Endothelial cell of umbilical vein (primary cell): ENCODE results near the gene FER. TPM values are rescaled to one million over a fixed set of nuclear protein-coding genes. Genes with fewer than 3 reads are reported as not detected.

Source experiments
- BruUV-seq: library from RNA; stranded (reverse); fragments of 400-500 nt; replicated peaks from 2 replicates; lab custom pipeline; 2021; lab: Mats Ljungman, UMichigan
- CTCF ChIA-PET: fragments of 300-600, 350-600 bp; sonication (Branson Sonifier 250); formaldehyde crosslinking; loops from one replicate; lab custom pipeline; 2021; ENCODE audit warnings: antibody characterized with exemption, inconsistent platforms; lab: Charles Lee
- POLR2A ChIA-PET: fragments of 300-600, 350-600 bp; sonication (Branson Sonifier 250); formaldehyde crosslinking; loops from one replicate; lab custom pipeline; 2021; ENCODE audit warnings: antibody characterized with exemption, inconsistent platforms; lab: Charles Lee
- DNase-seq: peaks from one replicate; pipeline ENCODE4 v3.0.0-alpha.2; 2011; ENCODE audit warnings: low read depth, low spot score
- FAIRE-seq: peaks from 2 replicates; lab custom pipeline; 2011; peaks lifted over from hg19 to GRCh38; lab: Jason Lieb, UNC
- H2AFZ ChIP-seq: 2 replicates; pipeline ENCODE4 v1.6.0; 2012; ENCODE audit warnings: low read depth, low read length, control low read depth, inconsistent platforms
- H3K27ac ChIP-seq: 2 replicates; pipeline ENCODE4 v1.5.1; 2011; ENCODE audit warnings: low read depth, mild to moderate bottlenecking, control low read depth, low read length, moderate library complexity; ENCODE audit not compliant: insufficient read depth
- H3K27me3 ChIP-seq, 2 experiments: 2 replicates each; pipeline versions ENCODE4 v1.6.0 to v1.6.1; 2011; ENCODE audit warnings: low read length in 2 of 2, mixed read lengths in 1 of 2; ENCODE audit not compliant: control insufficient read depth in 2 of 2, insufficient read depth in 2 of 2
- H3K36me3 ChIP-seq, 2 experiments: 2 replicates in 1 of 2; 3 replicates in 1 of 2; pipeline ENCODE4 v1.5.1; 2011; ENCODE audit warnings: low read length in 2 of 2, mild to moderate bottlenecking in 1 of 2, moderate library complexity in 1 of 2; ENCODE audit not compliant: control insufficient read depth in 2 of 2, insufficient read depth in 2 of 2; ENCODE audit errors: extremely low read depth in 1 of 2
- H3K4me1 ChIP-seq: 3 replicates; pipeline ENCODE4 v1.5.1; 2011; ENCODE audit warnings: mild to moderate bottlenecking, low read length; ENCODE audit not compliant: control insufficient read depth, insufficient read depth; ENCODE audit errors: extremely low read depth
- H3K4me2 ChIP-seq: 2 replicates; pipeline ENCODE4 v1.6.1; 2011; ENCODE audit warnings: low read length, control low read depth, mixed read lengths; ENCODE audit not compliant: insufficient read depth
- H3K4me3 ChIP-seq, 3 experiments: fragments of 200-600 bp in 1 of 3; sonication (generic), shearing (Covaris generic) in 1 of 3; replicated peaks in 1 of 3; 2 replicates each; pipeline ENCODE4 v1.5.1; 2011 to 2016; ENCODE audit warnings: control low read depth in 3 of 3, low read length in 3 of 3, mild to moderate bottlenecking in 2 of 3, inconsistent platforms in 1 of 3, low read depth in 1 of 3, moderate library complexity in 1 of 3; ENCODE audit not compliant: insufficient read depth in 1 of 3
- H3K79me2 ChIP-seq: 2 replicates; pipeline ENCODE4 v1.6.0; 2012; ENCODE audit warnings: low read length, inconsistent platforms; ENCODE audit not compliant: control insufficient read depth, insufficient read depth
- H3K9ac ChIP-seq: replicated peaks from 2 replicates; pipeline ENCODE3; 2011; ENCODE audit warnings: low read length, control low read depth; ENCODE audit not compliant: insufficient read depth; ENCODE audit errors: extremely low read depth
- H3K9me1 ChIP-seq: replicated peaks from 3 replicates; pipeline ENCODE4 v1.6.0; 2011; ENCODE audit warnings: mild to moderate bottlenecking, low read length; ENCODE audit not compliant: control insufficient read depth, insufficient read depth; ENCODE audit errors: extremely low read depth
- H3K9me3 ChIP-seq: replicated peaks from 2 replicates; pipeline ENCODE4 v1.5.1; 2012; ENCODE audit warnings: low read length, inconsistent platforms; ENCODE audit not compliant: control insufficient read depth, insufficient read depth
- H4K20me1 ChIP-seq: replicated peaks from 2 replicates; pipeline ENCODE3; 2011; ENCODE audit warnings: mild to moderate bottlenecking, low read length; ENCODE audit not compliant: control insufficient read depth, insufficient read depth; ENCODE audit errors: extremely low read depth
- EZH2 ChIP-seq: IDR thresholded peaks from 2 replicates; pipeline ENCODE4 v1.6.1; 2012; ENCODE audit warnings: borderline replicate concordance, low read depth, mild to moderate bottlenecking, moderate library complexity, low read length, inconsistent platforms; ENCODE audit not compliant: severe bottlenecking
- FOS ChIP-seq: IDR thresholded peaks from 2 replicates; pipeline ENCODE4 v1.6.1; 2011; ENCODE audit warnings: mild to moderate bottlenecking, low read length, moderate library complexity, borderline replicate concordance; ENCODE audit not compliant: insufficient read depth
- GATA2 ChIP-seq: IDR thresholded peaks from 2 replicates; pipeline ENCODE4 v1.7.0; 2011; ENCODE audit warnings: low read depth, mild to moderate bottlenecking, moderate library complexity, mixed read lengths, low read length; ENCODE audit not compliant: insufficient read length, insufficient read depth
- JUN ChIP-seq: IDR thresholded peaks from 2 replicates; pipeline ENCODE4 v1.6.1; 2011; ENCODE audit warnings: borderline replicate concordance, low read depth; ENCODE audit not compliant: insufficient read length, insufficient read depth
- MYC ChIP-seq: IDR thresholded peaks from one replicate; pipeline ENCODE4 v1.6.1; 2011; ENCODE audit warnings: mild to moderate bottlenecking, low read depth, low read length
- POLR2AphosphoS5 ChIP-seq: IDR thresholded peaks from 2 replicates; pipeline ENCODE4 v1.6.1; 2012; ENCODE audit warnings: low read depth, mild to moderate bottlenecking, control low read depth, low read length, moderate library complexity; ENCODE audit not compliant: insufficient read depth
- dilution Hi-C: fragments of 300-500 bp; cut with MboI; formaldehyde crosslinking; loops from one replicate; pipeline ENCODE4 v1.15.0; 2019; ENCODE audit warnings: low sequenced_read_pairs; ENCODE audit not compliant: extremely low pct_ligation_motif_present
- intact Hi-C: fragments of 100-400 bp; cut with micrococcal nuclease; formaldehyde crosslinking; loops from one replicate; pipeline ENCODE4 v1.10.0; 2022
- polyA plus RNA-seq, 4 experiments: library from polyadenylated mRNA; depleted of rRNA in 3 of 4; stranded (reverse) in 3 of 4; unstranded in 1 of 4; fragments of >200 nt; gene quantifications; 2 replicates each; pipeline versions ENCODE4 v1.2.1 to v1.2.3, GENCODE V29; 2011 to 2012; ENCODE audit warnings: missing spikeins in 1 of 4
- total RNA-seq: library from RNA; stranded (reverse); gene quantifications from 2 replicates; pipeline ENCODE4 v1.2.3, GENCODE V29; 2021
- TF ChIP-seq, protein P1 (sequence below), 2 donors: IDR thresholded peaks; 1 replicate in 1 of 2; 2 replicates in 1 of 2; pipeline ENCODE4 v1.5.1; 2011; ENCODE audit warnings: low read length in 2 of 2, mild to moderate bottlenecking in 2 of 2, moderate library complexity in 2 of 2, control low read depth in 1 of 2, inconsistent platforms in 1 of 2, low read depth in 1 of 2; ENCODE audit not compliant: insufficient read depth in 1 of 2; ENCODE audit errors: extremely low read depth in 1 of 2

FER gene
- total and polyA plus RNA-seq, 2 donors (not counting 3 experiments of a cell fraction or from before 2014, with no cell fraction given): 2.3 to 27.5 TPM

DNA sequence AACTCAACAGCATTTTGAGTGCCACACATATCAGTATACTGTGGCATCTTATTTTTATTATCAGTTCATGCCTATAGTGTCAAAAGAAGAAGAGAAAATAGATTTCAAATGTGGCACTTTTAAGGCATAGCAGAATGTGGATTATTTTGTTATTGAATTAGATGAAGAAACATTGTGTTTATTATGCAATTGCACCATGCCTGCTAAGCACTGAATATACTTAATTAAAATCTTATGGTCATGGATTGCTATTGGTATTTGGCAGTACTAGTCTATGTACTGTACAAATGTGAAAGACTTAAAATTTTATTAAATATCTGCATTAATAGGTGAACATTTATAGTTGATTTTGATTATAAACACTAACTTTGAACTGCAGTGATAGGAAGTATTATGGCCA lies 128.8 kb downstream of the FER start:
- no peak for FAIRE-seq
- Histone ChIP-seq H4K20me1 (no peaks in the 10 kb centered on the region), H3K4me3 (no peak overlapping the region), H3K9me3 (no peaks in the 10 kb centered on the region), H3K4me2 (no peak overlapping the region), H3K9ac (no peak overlapping the region), H3K79me2 (no peaks in the 10 kb centered on the region), H3K9me1 (no peaks in the 10 kb centered on the region), H3K27me3 (no peaks in the 10 kb centered on the region), H3K27ac (no peak overlapping the region), H3K36me3 (no peaks in the 10 kb centered on the region), H2AFZ (no peak overlapping the region), H3K4me1 (no peaks in the 10 kb centered on the region)
- BruUV-seq: no TSS peak
- POLR2A ChIA-PET: no interaction called here
- intact Hi-C loops (no loop called here), dilution Hi-C loops (no loop called here)
- DNase-seq: no peak
- CTCF ChIA-PET: no interaction called here
- no peak for TF ChIP-seq EZH2
- TF ChIP-seq FOS: no peak
- TF ChIP-seq, protein P1, sequence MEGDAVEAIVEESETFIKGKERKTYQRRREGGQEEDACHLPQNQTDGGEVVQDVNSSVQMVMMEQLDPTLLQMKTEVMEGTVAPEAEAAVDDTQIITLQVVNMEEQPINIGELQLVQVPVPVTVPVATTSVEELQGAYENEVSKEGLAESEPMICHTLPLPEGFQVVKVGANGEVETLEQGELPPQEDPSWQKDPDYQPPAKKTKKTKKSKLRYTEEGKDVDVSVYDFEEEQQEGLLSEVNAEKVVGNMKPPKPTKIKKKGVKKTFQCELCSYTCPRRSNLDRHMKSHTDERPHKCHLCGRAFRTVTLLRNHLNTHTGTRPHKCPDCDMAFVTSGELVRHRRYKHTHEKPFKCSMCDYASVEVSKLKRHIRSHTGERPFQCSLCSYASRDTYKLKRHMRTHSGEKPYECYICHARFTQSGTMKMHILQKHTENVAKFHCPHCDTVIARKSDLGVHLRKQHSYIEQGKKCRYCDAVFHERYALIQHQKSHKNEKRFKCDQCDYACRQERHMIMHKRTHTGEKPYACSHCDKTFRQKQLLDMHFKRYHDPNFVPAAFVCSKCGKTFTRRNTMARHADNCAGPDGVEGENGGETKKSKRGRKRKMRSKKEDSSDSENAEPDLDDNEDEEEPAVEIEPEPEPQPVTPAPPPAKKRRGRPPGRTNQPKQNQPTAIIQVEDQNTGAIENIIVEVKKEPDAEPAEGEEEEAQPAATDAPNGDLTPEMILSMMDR (IDR thresholded peaks at IDR 0.05; ENCODE audit: extremely low read depth in 1 of 2, insufficient read depth in 1 of 2, low read depth in 1 of 2, low read length in 2 of 2): no peak
- TF ChIP-seq MYC: no peak
- TF ChIP-seq POLR2AphosphoS5: no peak
- no peak for TF ChIP-seq JUN
- TF ChIP-seq GATA2: no peak
